ENCODE measurements around the gene GABRB1. TPM values are rescaled to one million over a fixed set of nuclear protein-coding genes. Genes with fewer than 3 reads are reported as not detected.

Gene GABRB1
- total RNA-seq, 5 donors from 2014 or later (not counting 1 experiment from before 2014, with no cell fraction given): not detected

DNA sequence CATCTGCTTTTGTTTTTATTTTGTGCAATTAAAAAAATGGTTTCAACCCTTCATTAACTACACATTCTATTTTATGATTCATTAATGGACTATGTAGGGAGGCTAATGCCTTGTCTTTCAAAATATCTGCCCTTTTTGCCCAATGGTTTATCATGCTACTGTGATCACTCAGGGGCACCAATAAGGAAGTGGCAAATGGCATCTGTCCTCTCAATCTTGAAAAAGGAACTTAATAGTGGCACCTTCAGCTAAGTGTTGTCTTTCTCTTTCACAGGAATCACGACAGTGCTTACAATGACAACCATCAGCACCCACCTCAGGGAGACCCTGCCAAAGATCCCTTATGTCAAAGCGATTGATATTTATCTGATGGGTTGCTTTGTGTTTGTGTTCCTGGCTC, 375.0 kb downstream of the GABRB1 start:
- Histone ChIP-seq H3K9me3 (no peaks in the 10 kb centered on the region), H3K4me1 (ENCODE audit: control insufficient read depth in 1 of 2, extremely low read depth in 1 of 2, insufficient read depth in 2 of 2, low read length in 2 of 2) (no peaks in the 10 kb centered on the region), H3K36me3 (ENCODE audit: control insufficient read depth in 2 of 2, extremely low read depth in 1 of 2, insufficient read depth in 1 of 2, low read length in 1 of 2) (no peaks in the 10 kb centered on the region), H3K27me3 (replicated peaks in 1 of 2; ENCODE audit: control insufficient read depth in 2 of 2, extremely low read depth in 1 of 2, insufficient read depth in 2 of 2, low read length in 1 of 2) (no peaks in the 10 kb centered on the region), H3K4me3 (ENCODE audit: control insufficient read depth in 1 of 2, extremely low read depth in 1 of 2, low read length in 1 of 2) (no peak overlapping the region), H3K27ac (ENCODE audit: low read length) (no peak overlapping the region)
- ATAC-seq (replicated peaks in 1 of 4) (no peak), DNase-seq (no peak)
- WGBS (ENCODE audit: insufficient coverage): no CpG with 5 or more reads among the region's 2 CpGs
- CTCF ChIA-PET: no interaction called here
- Mint-ChIP-seq H3K36me3 (no peaks in the 10 kb centered on the region), H3K27ac (no peak overlapping the region), H3K4me3 (no peak overlapping the region), H3K9me3 (peaks cover 0 to 4% (median 0%) of the 10 kb centered on the region in 3 donors), H3K4me1 (no peaks in the 10 kb centered on the region), H3K27me3 (peaks cover 12 to 26% of the 10 kb centered on the region in 2 donors)
- POLR2A ChIA-PET: no interaction called here

DNA sequence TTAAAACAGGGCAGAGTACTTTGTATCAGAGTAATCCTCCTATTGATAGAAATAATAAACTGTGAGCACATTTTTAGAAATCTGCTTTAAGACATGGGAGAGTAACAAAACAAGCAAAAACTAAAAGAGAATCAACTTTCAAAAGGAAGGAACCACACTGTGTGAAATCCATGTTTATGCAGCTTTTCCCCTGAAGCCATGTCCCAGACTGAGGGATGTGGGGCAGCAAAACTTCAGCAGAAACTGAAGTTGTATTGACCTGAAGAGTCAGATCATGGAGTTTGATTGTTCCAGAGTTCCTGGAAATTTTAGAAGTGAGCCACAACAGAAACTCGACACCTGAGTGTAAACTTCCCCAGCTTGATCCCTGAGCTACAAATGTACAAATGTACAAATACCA, 378.9 kb downstream of the GABRB1 start:
- Mint-ChIP-seq H3K9me3 (peaks cover 0 to 4% (median 0%) of the 10 kb centered on the region in 3 donors), H3K4me1 (no peaks in the 10 kb centered on the region), H3K4me3 (no peak overlapping the region), H3K27me3 (peaks cover 6 to 21% of the 10 kb centered on the region in 2 donors), H3K36me3 (no peaks in the 10 kb centered on the region), H3K27ac (no peak overlapping the region)
- POLR2A ChIA-PET: no interaction called here
- no peaks in the 10 kb centered on the region for H3K4me1 ChIP-seq (ENCODE audit: control insufficient read depth in 1 of 2, extremely low read depth in 1 of 2, insufficient read depth in 2 of 2, low read length in 2 of 2)
- no CpG with 5 or more reads among the region's 1 CpG for WGBS (ENCODE audit: insufficient coverage)
- no peaks in the 10 kb centered on the region for H3K27me3 ChIP-seq (replicated peaks in 1 of 2; ENCODE audit: control insufficient read depth in 2 of 2, extremely low read depth in 1 of 2, insufficient read depth in 2 of 2, low read length in 1 of 2)
- no peaks in the 10 kb centered on the region for H3K9me3 ChIP-seq
- DNase-seq: no peak
- CTCF ChIA-PET: no interaction called here
- H3K27ac ChIP-seq (ENCODE audit: low read length): no peak overlapping the region
- no peak overlapping the region for H3K4me3 ChIP-seq (ENCODE audit: control insufficient read depth in 1 of 2, extremely low read depth in 1 of 2, low read length in 1 of 2)
- ATAC-seq (replicated peaks in 1 of 4): no peak
- H3K36me3 ChIP-seq (ENCODE audit: control insufficient read depth in 2 of 2, extremely low read depth in 1 of 2, insufficient read depth in 1 of 2, low read length in 1 of 2): no peaks in the 10 kb centered on the region

- ChIA-PET POLR2A (no interaction called here), CTCF (no interaction called here)
- no peaks in the 10 kb centered on the region for H3K27me3 ChIP-seq (replicated peaks in 1 of 2; ENCODE audit: control insufficient read depth in 2 of 2, extremely low read depth in 1 of 2, insufficient read depth in 2 of 2, low read length in 1 of 2)
- H3K4me1 Mint-ChIP-seq: no peaks in the 10 kb centered on the region
- no peaks in the 10 kb centered on the region for H3K4me1 ChIP-seq (ENCODE audit: control insufficient read depth in 1 of 2, extremely low read depth in 1 of 2, insufficient read depth in 2 of 2, low read length in 2 of 2)
- peaks cover 7 to 8% of the 10 kb centered on the region in 2 donors for H3K27me3 Mint-ChIP-seq
- H3K36me3 ChIP-seq (ENCODE audit: control insufficient read depth in 2 of 2, extremely low read depth in 1 of 2, insufficient read depth in 1 of 2, low read length in 1 of 2): no peaks in the 10 kb centered on the region
- DNase-seq (no peak), ATAC-seq (replicated peaks in 1 of 4) (no peak)
- H3K4me3 Mint-ChIP-seq: no peak overlapping the region
- no peaks in the 10 kb centered on the region for H3K36me3 Mint-ChIP-seq
- peaks cover 0 to 4% (median 0%) of the 10 kb centered on the region in 3 donors for H3K9me3 Mint-ChIP-seq
- no peak overlapping the region for H3K27ac ChIP-seq (ENCODE audit: low read length)
- H3K9me3 ChIP-seq: no peaks in the 10 kb centered on the region
- no peak overlapping the region for H3K27ac Mint-ChIP-seq
- WGBS (ENCODE audit: insufficient coverage): no CpG with 5 or more reads among the region's 2 CpGs
- no peak overlapping the region for H3K4me3 ChIP-seq (ENCODE audit: control insufficient read depth in 1 of 2, extremely low read depth in 1 of 2, low read length in 1 of 2)
These were observed 382.2 kb downstream of the GABRB1 start for GRCh38 chr4:47413521-47413920.

- no peak for DNase-seq
- Mint-ChIP-seq H3K36me3 (no peaks in the 10 kb centered on the region), H3K27ac (no peak overlapping the region), H3K4me3 (no peak overlapping the region), H3K9me3 (peaks cover 0 to 2% (median 0%) of the 10 kb centered on the region in 3 donors), H3K27me3 (peaks cover 0 to 2% of the 10 kb centered on the region in 2 donors), H3K4me1 (no peaks in the 10 kb centered on the region)
- ChIA-PET CTCF (interaction anchor here in 1 of 2 donors (0.9 kb wide), 1 partner anchor 11 kb away, joined by 4 read pairs; no protein-coding TSS in a partner anchor), POLR2A (no interaction called here)
- H3K27me3 ChIP-seq (replicated peaks in 1 of 2; ENCODE audit: control insufficient read depth in 2 of 2, extremely low read depth in 1 of 2, insufficient read depth in 2 of 2, low read length in 1 of 2): no peaks in the 10 kb centered on the region
- H3K9me3 ChIP-seq: no peaks in the 10 kb centered on the region
- no peaks in the 10 kb centered on the region for H3K4me1 ChIP-seq (ENCODE audit: control insufficient read depth in 1 of 2, extremely low read depth in 1 of 2, insufficient read depth in 2 of 2, low read length in 2 of 2)
- no peak for ATAC-seq (replicated peaks in 1 of 4)
- no peak overlapping the region for H3K27ac ChIP-seq (ENCODE audit: low read length)
- no peak overlapping the region for H3K4me3 ChIP-seq (ENCODE audit: control insufficient read depth in 1 of 2, extremely low read depth in 1 of 2, low read length in 1 of 2)
- H3K36me3 ChIP-seq (ENCODE audit: control insufficient read depth in 2 of 2, extremely low read depth in 1 of 2, insufficient read depth in 1 of 2, low read length in 1 of 2): no peaks in the 10 kb centered on the region
These were observed 384.4 kb downstream of the GABRB1 start for GRCh38 chr4:47415719-47416118.

DNA sequence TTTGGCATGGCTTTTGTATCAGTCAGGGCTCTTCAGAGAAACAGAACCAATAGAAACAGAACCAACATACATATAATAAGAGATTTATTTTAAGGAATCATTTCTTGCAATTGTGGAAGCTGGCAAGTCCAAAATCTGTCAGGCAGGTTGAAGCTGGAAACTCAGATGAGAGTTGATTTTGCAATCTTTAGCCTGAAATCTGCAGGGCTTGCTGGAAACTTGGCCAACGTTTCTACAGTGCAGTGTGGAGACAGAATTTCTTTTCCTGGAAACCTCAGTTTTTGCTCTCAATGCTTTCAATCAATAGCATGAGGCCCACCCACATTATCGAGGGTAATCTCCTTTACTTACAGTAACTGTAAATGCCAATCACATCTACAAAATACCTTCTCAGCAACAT, 386.8 kb downstream of the GABRB1 start:
- peaks cover 0 to 6% of the 10 kb centered on the region in 2 donors for H3K27me3 Mint-ChIP-seq
- no peaks in the 10 kb centered on the region for H3K9me3 ChIP-seq
- no peaks in the 10 kb centered on the region for H3K4me1 ChIP-seq (ENCODE audit: control insufficient read depth in 1 of 2, extremely low read depth in 1 of 2, insufficient read depth in 2 of 2, low read length in 2 of 2)
- WGBS (ENCODE audit: insufficient coverage): 100% methylated on average over 1 of the region's 2 CpGs
- H3K36me3 Mint-ChIP-seq: no peaks in the 10 kb centered on the region
- ATAC-seq (replicated peaks in 1 of 4) (no peak), DNase-seq (no peak)
- H3K9me3 Mint-ChIP-seq: no peaks in the 10 kb centered on the region
- H3K27me3 ChIP-seq (replicated peaks in 1 of 2; ENCODE audit: control insufficient read depth in 2 of 2, extremely low read depth in 1 of 2, insufficient read depth in 2 of 2, low read length in 1 of 2): no peaks in the 10 kb centered on the region
- no peak overlapping the region for H3K27ac Mint-ChIP-seq
- no peaks in the 10 kb centered on the region for H3K36me3 ChIP-seq (ENCODE audit: control insufficient read depth in 2 of 2, extremely low read depth in 1 of 2, insufficient read depth in 1 of 2, low read length in 1 of 2)
- POLR2A ChIA-PET: no interaction called here
- no peak overlapping the region for H3K4me3 ChIP-seq (ENCODE audit: control insufficient read depth in 1 of 2, extremely low read depth in 1 of 2, low read length in 1 of 2)
- no peak overlapping the region for H3K4me3 Mint-ChIP-seq
- CTCF ChIA-PET: interaction anchor here in 1 of 2 donors (0.6 kb wide), 1 partner anchor 8 kb away, joined by 7 read pairs; no protein-coding TSS in a partner anchor
- H3K27ac ChIP-seq (ENCODE audit: low read length): no peak overlapping the region
- H3K4me1 Mint-ChIP-seq: no peaks in the 10 kb centered on the region

GRCh38 chr4:47419296-47419695, 387.9 kb downstream of the GABRB1 start:
- H3K27ac Mint-ChIP-seq: no peak overlapping the region
- Histone ChIP-seq H3K4me1 (ENCODE audit: control insufficient read depth in 1 of 2, extremely low read depth in 1 of 2, insufficient read depth in 2 of 2, low read length in 2 of 2) (no peaks in the 10 kb centered on the region), H3K36me3 (ENCODE audit: control insufficient read depth in 2 of 2, extremely low read depth in 1 of 2, insufficient read depth in 1 of 2, low read length in 1 of 2) (no peaks in the 10 kb centered on the region), H3K27me3 (replicated peaks in 1 of 2; ENCODE audit: control insufficient read depth in 2 of 2, extremely low read depth in 1 of 2, insufficient read depth in 2 of 2, low read length in 1 of 2) (no peaks in the 10 kb centered on the region), H3K4me3 (ENCODE audit: control insufficient read depth in 1 of 2, extremely low read depth in 1 of 2, low read length in 1 of 2) (no peak overlapping the region), H3K27ac (ENCODE audit: low read length) (no peak overlapping the region), H3K9me3 (no peaks in the 10 kb centered on the region)
- no peaks in the 10 kb centered on the region for H3K9me3 Mint-ChIP-seq
- H3K27me3 Mint-ChIP-seq: peaks cover under 1 to 6% of the 10 kb centered on the region in 2 donors
- no peaks in the 10 kb centered on the region for H3K4me1 Mint-ChIP-seq
- WGBS (ENCODE audit: insufficient coverage): 69% methylated on average over 2 of the region's 2 CpGs
- ATAC-seq (replicated peaks in 1 of 4) (no peak), DNase-seq (no peak)
- CTCF ChIA-PET: no interaction called here
- no peak overlapping the region for H3K4me3 Mint-ChIP-seq
- H3K36me3 Mint-ChIP-seq: no peaks in the 10 kb centered on the region
- POLR2A ChIA-PET: no interaction called here

- Histone ChIP-seq H3K9me3 (no peaks in the 10 kb centered on the region), H3K27me3 (replicated peaks in 1 of 2; ENCODE audit: control insufficient read depth in 2 of 2, extremely low read depth in 1 of 2, insufficient read depth in 2 of 2, low read length in 1 of 2) (no peaks in the 10 kb centered on the region), H3K27ac (ENCODE audit: low read length) (no peak overlapping the region), H3K4me1 (ENCODE audit: control insufficient read depth in 1 of 2, extremely low read depth in 1 of 2, insufficient read depth in 2 of 2, low read length in 2 of 2) (no peaks in the 10 kb centered on the region), H3K4me3 (ENCODE audit: control insufficient read depth in 1 of 2, extremely low read depth in 1 of 2, low read length in 1 of 2) (no peak overlapping the region), H3K36me3 (ENCODE audit: control insufficient read depth in 2 of 2, extremely low read depth in 1 of 2, insufficient read depth in 1 of 2, low read length in 1 of 2) (no peaks in the 10 kb centered on the region)
- no peaks in the 10 kb centered on the region for H3K36me3 Mint-ChIP-seq
- no peak overlapping the region for H3K4me3 Mint-ChIP-seq
- ATAC-seq (replicated peaks in 1 of 4): no peak
- no peak for DNase-seq
- no peak overlapping the region for H3K27ac Mint-ChIP-seq
- WGBS (ENCODE audit: insufficient coverage): 96% methylated on average over 24 of the region's 25 CpGs
- no peaks in the 10 kb centered on the region for H3K4me1 Mint-ChIP-seq
- ChIA-PET POLR2A (no interaction called here), CTCF (no interaction called here)
- H3K27me3 Mint-ChIP-seq: peaks cover 8 to 9% of the 10 kb centered on the region in 2 donors
- H3K9me3 Mint-ChIP-seq: no peaks in the 10 kb centered on the region
These were observed 394.3 kb downstream of the GABRB1 start for GRCh38 chr4:47425628-47426027.
